ENCODE measurements around the gene SLC25A47. TPM values are rescaled to one million over a fixed set of nuclear protein-coding genes. Genes with fewer than 3 reads are reported as not detected.
"Not testable (repeated sequence)": the region's sequence is repeated elsewhere in the genome, so short reads cannot be mapped to it uniquely, and the experiment has no call there.

SLC25A47 gene
- total RNA-seq, 3 donors from 2014 or later, result 0.16 TPM; not detected in 2

- intact Hi-C loops (cut with DNase I; ENCODE audit: low total_unique reads), result loop anchor here (10.0 kb wide), 1 partner anchor 66 kb away; the partner anchor contains the start of gene WDR25
- Histone ChIP-seq H3K4me1 (peaks cover 0 to 15% of the 10 kb centered on the region in 2 donors), H3K27me3 (no peaks in the 10 kb centered on the region), H3K27ac (no peak overlapping the region), H3K36me3 (no peaks in the 10 kb centered on the region), H3K9me3 (no peaks in the 10 kb centered on the region), H3K4me3 (no peak overlapping the region)
- no peak for DNase-seq (ENCODE audit: low spot score in 2 of 2)
- TF ChIP-seq POLR2AphosphoS5 (IDR thresholded peaks at IDR 0.05) (no peak), POLR2A (IDR thresholded peaks at IDR 0.05) (no peak), CTCF (IDR thresholded peaks at IDR 0.05) (no peak)
Observed at GRCh38 chr14:100309028-100309737, 14.0 kb upstream of the SLC25A47 start.

GRCh38 chr14:100312110-100312876 lies 10.8 kb upstream of the SLC25A47 start:
- H3K4me1 ChIP-seq; H3K27me3 ChIP-seq; H3K9me3 ChIP-seq; intact Hi-C loops (cut with DNase I; ENCODE audit: low total_unique reads); H3K4me3 ChIP-seq; H3K27ac ChIP-seq; DNase-seq (ENCODE audit: low spot score in 2 of 2); H3K36me3 ChIP-seq: not testable (repeated sequence)

- intact Hi-C loops (cut with DNase I; ENCODE audit: low total_unique reads), result no loop called here
Observed at GRCh38 chr14:100312877-100313400, 10.2 kb upstream of the SLC25A47 start.

GRCh38 chr14:100313464-100314230 lies 9.5 kb upstream of the SLC25A47 start:
- intact Hi-C loops (cut with DNase I; ENCODE audit: low total_unique reads), result no loop called here
- H3K4me1 ChIP-seq, result no peaks in the 10 kb centered on the region

More at GRCh38 chr14:100312877-100313400, 10.2 kb upstream of the SLC25A47 start:
- DNase-seq (ENCODE audit: low spot score in 2 of 2), result no peak
- no peak overlapping the region for H3K4me3 ChIP-seq
- peaks cover 0 to under 1% of the 10 kb centered on the region in 2 donors for H3K4me1 ChIP-seq
- no peaks in the 10 kb centered on the region for H3K9me3 ChIP-seq
- H3K27me3 ChIP-seq, result no peaks in the 10 kb centered on the region
- no peak overlapping the region for H3K27ac ChIP-seq
- no peaks in the 10 kb centered on the region for H3K36me3 ChIP-seq
- no peak for TF ChIP-seq POLR2AphosphoS5 (IDR thresholded peaks at IDR 0.05)

GRCh38 chr14:100314724-100315123 lies 8.4 kb upstream of the SLC25A47 start:
- Histone ChIP-seq H3K27ac (no peak overlapping the region), H3K4me1 (no peaks in the 10 kb centered on the region), H3K4me3 (no peak overlapping the region), H3K27me3 (no peaks in the 10 kb centered on the region), H3K36me3 (no peaks in the 10 kb centered on the region), H3K9me3 (no peaks in the 10 kb centered on the region)
- intact Hi-C loops (cut with DNase I; ENCODE audit: low total_unique reads), result no loop called here
- DNase-seq (ENCODE audit: low spot score in 2 of 2), result no peak
- TF ChIP-seq CTCF (IDR thresholded peaks at IDR 0.05) (no peak), POLR2A (IDR thresholded peaks at IDR 0.05) (no peak), POLR2AphosphoS5 (IDR thresholded peaks at IDR 0.05) (no peak)

More at GRCh38 chr14:100313464-100314230, 9.5 kb upstream of the SLC25A47 start:
- Histone ChIP-seq H3K9me3 (no peaks in the 10 kb centered on the region), H3K27ac (no peak overlapping the region), H3K27me3 (no peaks in the 10 kb centered on the region), H3K4me3 (no peak overlapping the region), H3K36me3 (no peaks in the 10 kb centered on the region)
- no peak for DNase-seq (ENCODE audit: low spot score in 2 of 2)
- no peak for TF ChIP-seq POLR2AphosphoS5 (IDR thresholded peaks at IDR 0.05)
- no peak for TF ChIP-seq CTCF (IDR thresholded peaks at IDR 0.05)
- TF ChIP-seq POLR2A (IDR thresholded peaks at IDR 0.05), result no peak

All from breast epithelium (tissue), 4 donors.